Cardiac septum (tissue), 1 donor: Measurements from ENCODE around the gene KRTAP10-9. TPM values are rescaled to one million over a fixed set of nuclear protein-coding genes. Genes with fewer than 3 reads are reported as not detected.
"Not testable (repeated sequence)": the region's sequence is repeated elsewhere in the genome, so short reads cannot be mapped to it uniquely, and the experiment has no call there.

Experiments
- DNase-seq: peaks from one replicate; pipeline ENCODE4 v3.0.0-alpha.2; 2020; ENCODE audit warnings: low spot score
- intact Hi-C: fragments of 100-400 bp; cut with DNase I; formaldehyde crosslinking; loops from one replicate; pipeline ENCODE4 v1.14.0; 2022
- long read RNA-seq: library from polyadenylated mRNA; unstranded; transcript quantifications from one replicate; pipeline ENCODE4 v2.0.0, GENCODE V29; 2021
- total RNA-seq: library from RNA; stranded (reverse); fragmentation: NEBNext Ultra II Directional; extraction: Animal tissue kit (Norgen Biotek cat#: 25700); gene quantifications from one replicate; pipeline ENCODE4 v1.2.1, GENCODE V29; 2021
- donor health status: DM: no; HTN: no; CAD: no.

Gene KRTAP10-9
- not detected for total RNA-seq
- long read RNA-seq = 0 reads

- intact Hi-C loops = no loop called here
- DNase-seq = no peak
Measured at GRCh38 chr21:44626673-44627143, at the start of gene KRTAP10-9. Gene KRTAP10-9 (plus strand): TSS chr21:44627093. CDS start chr21:44627172, 79 bp downstream.

GRCh38 chr21:44578371-44579055 is 48.4 kb upstream of the KRTAP10-9 start:
- DNase-seq = no peak

GRCh38 chr21:44579056-44579832 is 47.6 kb upstream of the KRTAP10-9 start:
- DNase-seq = no peak
- intact Hi-C loops = no loop called here

More at GRCh38 chr21:44578371-44579055, 48.4 kb upstream of the KRTAP10-9 start:
- intact Hi-C loops = no loop called here

- DNase-seq = no peak
Measured at GRCh38 chr21:44579833-44580144, 47.1 kb upstream of the KRTAP10-9 start.

GRCh38 chr21:44580231-44580821 is 46.6 kb upstream of the KRTAP10-9 start, which contains the start of gene KRTAP10-5:
Gene KRTAP10-5 (minus strand): TSS chr21:44580604. CDS start chr21:44580578, 26 bp downstream.
- DNase-seq, intact Hi-C loops: not testable (repeated sequence)

More at GRCh38 chr21:44579833-44580144, 47.1 kb upstream of the KRTAP10-9 start:
- intact Hi-C loops = no loop called here

- intact Hi-C loops = no loop called here
- no peak for DNase-seq
Measured at GRCh38 chr21:44581158-44581557, 45.7 kb upstream of the KRTAP10-9 start.

GRCh38 chr21:44582055-44582454 is 44.8 kb upstream of the KRTAP10-9 start:
- DNase-seq = no peak
- intact Hi-C loops = no loop called here

GRCh38 chr21:44583089-44583799 is 43.6 kb upstream of the KRTAP10-9 start:
- no peak for DNase-seq
- intact Hi-C loops = no loop called here

GRCh38 chr21:44583800-44584147 is 43.1 kb upstream of the KRTAP10-9 start:
- intact Hi-C loops = no loop called here
- DNase-seq = no peak

GRCh38 chr21:44585892-44586291 is 41.0 kb upstream of the KRTAP10-9 start:
- DNase-seq = no peak
- intact Hi-C loops = no loop called here

GRCh38 chr21:44589094-44589493 is 37.8 kb upstream of the KRTAP10-9 start:
- intact Hi-C loops = no loop called here
- DNase-seq = no peak

- intact Hi-C loops = no loop called here
- DNase-seq = no peak
Measured at GRCh38 chr21:44589586-44590305, 37.1 kb upstream of the KRTAP10-9 start.

GRCh38 chr21:44590311-44590721 is 36.6 kb upstream of the KRTAP10-9 start:
- intact Hi-C loops = no loop called here
- DNase-seq = no peak

- intact Hi-C loops, DNase-seq: not testable (repeated sequence)
Measured at GRCh38 chr21:44590897-44591800, 35.7 kb upstream of the KRTAP10-9 start.

GRCh38 chr21:44591801-44592130 is 35.1 kb upstream of the KRTAP10-9 start:
- DNase-seq = not testable (repeated sequence)

GRCh38 chr21:44592446-44593311 is 34.2 kb upstream of the KRTAP10-9 start, which contains the start of gene KRTAP10-6:
Gene KRTAP10-6 (minus strand): TSS chr21:44592505. CDS start chr21:44592484, 21 bp downstream.
- DNase-seq = no peak
- intact Hi-C loops = no loop called here

More at GRCh38 chr21:44591801-44592130, 35.1 kb upstream of the KRTAP10-9 start:
- intact Hi-C loops = not testable (repeated sequence)
